GM18517 (cell line): Measurements from ENCODE around the gene CA6.
"Not testable (repeated sequence)": the region's sequence is repeated elsewhere in the genome, so short reads cannot be mapped to it uniquely, and the experiment has no call there.

Source experiments
- ATAC-seq: cut with Tn5 transposase; IDR thresholded peaks from one replicate; pipeline ENCODE4 v1.9.1; 2021; ENCODE audit warnings: mild to moderate bottlenecking, moderate library complexity; ENCODE audit not compliant: unreplicated experiment

The CA6 gene

GRCh38 chr1:8968902-8969301 is 23.2 kb downstream of the CA6 start:
- ATAC-seq: not testable (repeated sequence)

GRCh38 chr1:8969937-8970336 is 24.3 kb downstream of the CA6 start:
- ATAC-seq: no peak

GRCh38 chr1:8970870-8971337 is 25.2 kb downstream of the CA6 start:
- no peak for ATAC-seq

- ATAC-seq: no peak
Observed at GRCh38 chr1:8974551-8974950, 28.9 kb downstream of the CA6 start.

GRCh38 chr1:8976338-8976737 is 30.7 kb downstream of the CA6 start:
- no peak for ATAC-seq

- ATAC-seq: no peak
Observed at GRCh38 chr1:8976896-8977450, 31.3 kb downstream of the CA6 start.

GRCh38 chr1:8980656-8981055 is 35.0 kb downstream of the CA6 start:
- no peak for ATAC-seq

- no peak for ATAC-seq
Observed at GRCh38 chr1:8981169-8981568, 35.5 kb downstream of the CA6 start.

GRCh38 chr1:8984203-8984602 is 38.5 kb downstream of the CA6 start:
- ATAC-seq: no peak

- no peak for ATAC-seq
Observed at GRCh38 chr1:8984990-8985389, 39.3 kb downstream of the CA6 start.

- ATAC-seq: no peak
Observed at GRCh38 chr1:8985915-8986813, 40.5 kb downstream of the CA6 start.

- ATAC-seq: no peak
Observed at GRCh38 chr1:8986814-8987190, 41.1 kb downstream of the CA6 start.

GRCh38 chr1:8987881-8988617 is 42.4 kb downstream of the CA6 start:
- no peak for ATAC-seq

GRCh38 chr1:8988618-8988967 is 42.9 kb downstream of the CA6 start:
- ATAC-seq: no peak

GRCh38 chr1:8989061-8989460 is 43.4 kb downstream of the CA6 start:
- no peak for ATAC-seq

- no peak for ATAC-seq
Observed at GRCh38 chr1:8989821-8990220, 44.2 kb downstream of the CA6 start.

GRCh38 chr1:8992936-8993687 is 47.4 kb downstream of the CA6 start:
- ATAC-seq: no peak

- not testable (repeated sequence) for ATAC-seq
Observed at GRCh38 chr1:8993962-8994675, 48.5 kb downstream of the CA6 start.

- not testable (repeated sequence) for ATAC-seq
Observed at GRCh38 chr1:9001534-9002214, 56.0 kb downstream of the CA6 start.

GRCh38 chr1:9002215-9002560 is 56.5 kb downstream of the CA6 start:
- ATAC-seq: not testable (repeated sequence)
